ENCODE measurements around the gene LRRC75A.

DNA sequence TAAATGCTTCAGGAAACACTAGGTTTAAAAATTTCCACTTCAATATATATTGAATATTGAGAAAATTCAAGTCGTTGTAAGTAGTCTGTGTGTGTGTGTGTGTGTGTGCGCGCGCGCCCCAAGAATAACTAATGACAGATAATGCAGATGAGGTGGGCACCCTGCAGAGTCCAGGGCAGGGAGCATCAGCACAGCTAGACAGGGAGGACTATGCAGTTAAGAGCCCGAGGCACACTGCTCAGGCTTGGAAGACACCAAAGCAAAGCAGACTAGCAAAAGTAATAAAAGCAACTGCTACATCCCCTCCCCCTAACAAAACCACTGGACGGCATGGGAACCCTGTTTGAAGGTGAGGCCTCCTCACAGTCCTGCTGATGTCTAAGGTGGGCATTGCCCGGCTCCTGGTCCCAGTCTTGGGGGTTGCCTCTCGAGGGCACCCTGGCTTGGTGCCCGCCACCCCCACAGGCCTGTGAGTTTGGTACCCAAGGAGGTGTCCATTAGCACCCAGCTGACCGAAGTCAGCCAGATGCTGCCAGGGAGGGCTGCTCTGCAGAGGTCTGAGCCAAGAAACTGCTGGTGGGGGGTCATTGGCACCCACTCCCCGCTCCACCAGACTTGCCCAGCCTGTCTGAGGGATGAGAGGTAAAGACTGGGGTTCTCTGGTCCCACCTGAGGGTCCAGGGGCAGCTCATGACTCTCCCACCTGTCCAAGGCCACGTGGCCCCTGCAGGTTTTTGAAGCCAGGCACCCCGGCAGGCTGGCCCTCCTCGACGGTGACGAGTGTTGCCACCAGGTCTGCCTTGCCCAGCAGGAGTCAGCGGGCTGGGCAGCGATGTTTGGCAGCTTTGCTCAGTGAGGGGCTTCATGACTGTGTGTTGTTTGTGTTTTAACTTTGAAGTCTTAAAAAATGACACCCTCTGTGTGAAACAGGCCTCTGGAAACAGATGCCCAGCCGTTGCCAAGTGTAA lies 18.7 kb downstream of the LRRC75A start:
- TF ChIP-seq, protein P1, sequence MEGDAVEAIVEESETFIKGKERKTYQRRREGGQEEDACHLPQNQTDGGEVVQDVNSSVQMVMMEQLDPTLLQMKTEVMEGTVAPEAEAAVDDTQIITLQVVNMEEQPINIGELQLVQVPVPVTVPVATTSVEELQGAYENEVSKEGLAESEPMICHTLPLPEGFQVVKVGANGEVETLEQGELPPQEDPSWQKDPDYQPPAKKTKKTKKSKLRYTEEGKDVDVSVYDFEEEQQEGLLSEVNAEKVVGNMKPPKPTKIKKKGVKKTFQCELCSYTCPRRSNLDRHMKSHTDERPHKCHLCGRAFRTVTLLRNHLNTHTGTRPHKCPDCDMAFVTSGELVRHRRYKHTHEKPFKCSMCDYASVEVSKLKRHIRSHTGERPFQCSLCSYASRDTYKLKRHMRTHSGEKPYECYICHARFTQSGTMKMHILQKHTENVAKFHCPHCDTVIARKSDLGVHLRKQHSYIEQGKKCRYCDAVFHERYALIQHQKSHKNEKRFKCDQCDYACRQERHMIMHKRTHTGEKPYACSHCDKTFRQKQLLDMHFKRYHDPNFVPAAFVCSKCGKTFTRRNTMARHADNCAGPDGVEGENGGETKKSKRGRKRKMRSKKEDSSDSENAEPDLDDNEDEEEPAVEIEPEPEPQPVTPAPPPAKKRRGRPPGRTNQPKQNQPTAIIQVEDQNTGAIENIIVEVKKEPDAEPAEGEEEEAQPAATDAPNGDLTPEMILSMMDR (IDR thresholded peaks at IDR 0.05; ENCODE audit: poor library complexity), result no peak
- no peak for TF ChIP-seq EZH2 (IDR thresholded peaks at IDR 0.05; ENCODE audit: borderline replicate concordance)
